PC-3 (cell line): ENCODE results near the gene TMCO6.

Source experiments
- CTCF ChIP-seq: fragments of 300-600 bp; sonication (generic); conservative IDR thresholded peaks from 2 replicates; pipeline ENCODE4 v1.5.1; 2017; ENCODE audit warnings: antibody characterized with exemption, low read depth, mild to moderate bottlenecking, low read length
- EZH2phosphoT487 ChIP-seq: fragments of 300-600 bp; sonication (generic); IDR thresholded peaks from 2 replicates; pipeline ENCODE4 v1.6.1; 2018; ENCODE audit warnings: mild to moderate bottlenecking, antibody characterized with exemption, low read length, borderline replicate concordance

GRCh38 chr5:140690941-140691924 lies 52.0 kb downstream of the TMCO6 start, which contains the start of the genes HARS1 and HARS2:
- TF ChIP-seq CTCF (no peak), EZH2phosphoT487 (no peak)
